WTC11 (cell line): ENCODE data around the gene UNCX.

Experiments used
- JUN ChIP-seq: sonication (generic); formaldehyde crosslinking; IDR thresholded peaks from 2 replicates; pipeline ENCODE4 v1.8.0; 2023; ENCODE audit warnings: mild to moderate bottlenecking, missing genetic modification reagents
- MXD4 ChIP-seq: fragments of 250-450 bp; sonication (Bioruptor Pico); IDR thresholded peaks from 2 replicates; pipeline ENCODE4 v1.8.0; 2021; ENCODE audit warnings: mild to moderate bottlenecking, moderate library complexity, borderline replicate concordance
- ZNF138 ChIP-seq: sonication (generic); formaldehyde crosslinking; conservative IDR thresholded peaks from 2 replicates; pipeline ENCODE4 v1.8.1; 2022; ENCODE audit warnings: mild to moderate bottlenecking, moderate library complexity, missing genetic modification reagents
- TF ChIP-seq, protein P1 (sequence below): sonication (generic); formaldehyde crosslinking; IDR thresholded peaks from 2 replicates; pipeline ENCODE4 v1.8.0; 2022; ENCODE audit warnings: mild to moderate bottlenecking, missing genetic modification reagents
- TF ChIP-seq, protein P2 (sequence below): fragments of 200-600 bp; IDR thresholded peaks from 2 replicates; pipeline ENCODE4 v1.8.0; 2022; ENCODE audit warnings: antibody characterized with exemption
- TF ChIP-seq, protein P3 (sequence below): sonication (generic); formaldehyde crosslinking; IDR thresholded peaks from 2 replicates; pipeline ENCODE4 v1.8.1; 2022; ENCODE audit warnings: low read depth, missing genetic modification reagents, borderline replicate concordance

DNA sequence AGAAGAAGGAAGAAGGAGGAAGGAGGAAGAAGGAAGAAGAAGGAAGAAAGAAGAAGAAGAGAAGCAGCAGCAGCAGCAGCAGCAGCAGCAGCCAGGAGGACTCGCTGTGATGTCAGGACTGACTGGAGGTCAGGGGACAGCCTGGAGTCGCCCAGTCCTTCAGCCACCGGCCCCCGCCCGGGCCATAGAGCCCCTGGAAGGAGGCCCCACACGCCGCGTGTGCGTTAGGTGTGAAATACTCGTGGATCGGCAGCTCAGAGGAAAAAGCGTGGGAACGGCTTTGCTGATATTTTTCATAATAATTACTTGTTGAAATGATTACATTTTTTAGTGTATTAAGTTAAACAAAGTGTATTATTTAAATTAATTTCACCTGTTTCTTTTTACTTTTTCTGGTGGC, 48.4 kb downstream of the UNCX start:
- TF ChIP-seq, protein P1, sequence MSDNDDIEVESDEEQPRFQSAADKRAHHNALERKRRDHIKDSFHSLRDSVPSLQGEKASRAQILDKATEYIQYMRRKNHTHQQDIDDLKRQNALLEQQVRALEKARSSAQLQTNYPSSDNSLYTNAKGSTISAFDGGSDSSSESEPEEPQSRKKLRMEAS (CRISPR knock-in tag): no peak
- TF ChIP-seq JUN (CRISPR knock-in tag) (no peak), ZNF138 (CRISPR knock-in tag) (no peak), MXD4 (no peak)
- TF ChIP-seq, protein P2, sequence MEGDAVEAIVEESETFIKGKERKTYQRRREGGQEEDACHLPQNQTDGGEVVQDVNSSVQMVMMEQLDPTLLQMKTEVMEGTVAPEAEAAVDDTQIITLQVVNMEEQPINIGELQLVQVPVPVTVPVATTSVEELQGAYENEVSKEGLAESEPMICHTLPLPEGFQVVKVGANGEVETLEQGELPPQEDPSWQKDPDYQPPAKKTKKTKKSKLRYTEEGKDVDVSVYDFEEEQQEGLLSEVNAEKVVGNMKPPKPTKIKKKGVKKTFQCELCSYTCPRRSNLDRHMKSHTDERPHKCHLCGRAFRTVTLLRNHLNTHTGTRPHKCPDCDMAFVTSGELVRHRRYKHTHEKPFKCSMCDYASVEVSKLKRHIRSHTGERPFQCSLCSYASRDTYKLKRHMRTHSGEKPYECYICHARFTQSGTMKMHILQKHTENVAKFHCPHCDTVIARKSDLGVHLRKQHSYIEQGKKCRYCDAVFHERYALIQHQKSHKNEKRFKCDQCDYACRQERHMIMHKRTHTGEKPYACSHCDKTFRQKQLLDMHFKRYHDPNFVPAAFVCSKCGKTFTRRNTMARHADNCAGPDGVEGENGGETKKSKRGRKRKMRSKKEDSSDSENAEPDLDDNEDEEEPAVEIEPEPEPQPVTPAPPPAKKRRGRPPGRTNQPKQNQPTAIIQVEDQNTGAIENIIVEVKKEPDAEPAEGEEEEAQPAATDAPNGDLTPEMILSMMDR: no peak
- TF ChIP-seq, protein P3, sequence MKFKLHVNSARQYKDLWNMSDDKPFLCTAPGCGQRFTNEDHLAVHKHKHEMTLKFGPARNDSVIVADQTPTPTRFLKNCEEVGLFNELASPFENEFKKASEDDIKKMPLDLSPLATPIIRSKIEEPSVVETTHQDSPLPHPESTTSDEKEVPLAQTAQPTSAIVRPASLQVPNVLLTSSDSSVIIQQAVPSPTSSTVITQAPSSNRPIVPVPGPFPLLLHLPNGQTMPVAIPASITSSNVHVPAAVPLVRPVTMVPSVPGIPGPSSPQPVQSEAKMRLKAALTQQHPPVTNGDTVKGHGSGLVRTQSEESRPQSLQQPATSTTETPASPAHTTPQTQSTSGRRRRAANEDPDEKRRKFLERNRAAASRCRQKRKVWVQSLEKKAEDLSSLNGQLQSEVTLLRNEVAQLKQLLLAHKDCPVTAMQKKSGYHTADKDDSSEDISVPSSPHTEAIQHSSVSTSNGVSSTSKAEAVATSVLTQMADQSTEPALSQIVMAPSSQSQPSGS: no peak
